ENCODE data around the gene DUSP5. TPM values are rescaled to one million over a fixed set of nuclear protein-coding genes. Genes with fewer than 3 reads are reported as not detected.

The DUSP5 gene
- 10 to 100 TPM; 31.9 to 58.2 (median 35.0) TPM for total RNA-seq (2021; fragmentation: NEBNext Ultra II Directional; extraction: Animal tissue kit (Norgen Biotek cat#: 25700))
- long read RNA-seq, partial matches to known transcripts: 6 of 7 reads
- long read RNA-seq, other reads (novel, unspliced or antisense): 1 of 7 reads

- TF ChIP-seq, protein P1, sequence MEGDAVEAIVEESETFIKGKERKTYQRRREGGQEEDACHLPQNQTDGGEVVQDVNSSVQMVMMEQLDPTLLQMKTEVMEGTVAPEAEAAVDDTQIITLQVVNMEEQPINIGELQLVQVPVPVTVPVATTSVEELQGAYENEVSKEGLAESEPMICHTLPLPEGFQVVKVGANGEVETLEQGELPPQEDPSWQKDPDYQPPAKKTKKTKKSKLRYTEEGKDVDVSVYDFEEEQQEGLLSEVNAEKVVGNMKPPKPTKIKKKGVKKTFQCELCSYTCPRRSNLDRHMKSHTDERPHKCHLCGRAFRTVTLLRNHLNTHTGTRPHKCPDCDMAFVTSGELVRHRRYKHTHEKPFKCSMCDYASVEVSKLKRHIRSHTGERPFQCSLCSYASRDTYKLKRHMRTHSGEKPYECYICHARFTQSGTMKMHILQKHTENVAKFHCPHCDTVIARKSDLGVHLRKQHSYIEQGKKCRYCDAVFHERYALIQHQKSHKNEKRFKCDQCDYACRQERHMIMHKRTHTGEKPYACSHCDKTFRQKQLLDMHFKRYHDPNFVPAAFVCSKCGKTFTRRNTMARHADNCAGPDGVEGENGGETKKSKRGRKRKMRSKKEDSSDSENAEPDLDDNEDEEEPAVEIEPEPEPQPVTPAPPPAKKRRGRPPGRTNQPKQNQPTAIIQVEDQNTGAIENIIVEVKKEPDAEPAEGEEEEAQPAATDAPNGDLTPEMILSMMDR (IDR thresholded peaks at IDR 0.05): peak; percentile 40; the same call in 1 of the 2 replicates
- peak within 1 kb of the TSS; percentile 95 for H3K27ac Mint-ChIP-seq
- H3K4me3 Mint-ChIP-seq: peak within 1 kb of the TSS; percentile 100
- H3K27me3 Mint-ChIP-seq (ENCODE audit: insufficient read depth): peaks cover 22% of the 10 kb centered on the region
- H3K36me3 Mint-ChIP-seq (ENCODE audit: low read depth): peaks cover 43% of the 10 kb centered on the region
- peaks cover 69% of the 10 kb centered on the region for H3K4me1 Mint-ChIP-seq (ENCODE audit: low read depth)
- H3K9me3 Mint-ChIP-seq: no peaks in the 10 kb centered on the region
- DNase-seq: peak; percentile 92
Observed at GRCh38 chr10:110497438-110498086, at the start of gene DUSP5. Gene DUSP5 (plus strand): TSS chr10:110497907. CDS start chr10:110498122, 215 bp downstream.

DNA sequence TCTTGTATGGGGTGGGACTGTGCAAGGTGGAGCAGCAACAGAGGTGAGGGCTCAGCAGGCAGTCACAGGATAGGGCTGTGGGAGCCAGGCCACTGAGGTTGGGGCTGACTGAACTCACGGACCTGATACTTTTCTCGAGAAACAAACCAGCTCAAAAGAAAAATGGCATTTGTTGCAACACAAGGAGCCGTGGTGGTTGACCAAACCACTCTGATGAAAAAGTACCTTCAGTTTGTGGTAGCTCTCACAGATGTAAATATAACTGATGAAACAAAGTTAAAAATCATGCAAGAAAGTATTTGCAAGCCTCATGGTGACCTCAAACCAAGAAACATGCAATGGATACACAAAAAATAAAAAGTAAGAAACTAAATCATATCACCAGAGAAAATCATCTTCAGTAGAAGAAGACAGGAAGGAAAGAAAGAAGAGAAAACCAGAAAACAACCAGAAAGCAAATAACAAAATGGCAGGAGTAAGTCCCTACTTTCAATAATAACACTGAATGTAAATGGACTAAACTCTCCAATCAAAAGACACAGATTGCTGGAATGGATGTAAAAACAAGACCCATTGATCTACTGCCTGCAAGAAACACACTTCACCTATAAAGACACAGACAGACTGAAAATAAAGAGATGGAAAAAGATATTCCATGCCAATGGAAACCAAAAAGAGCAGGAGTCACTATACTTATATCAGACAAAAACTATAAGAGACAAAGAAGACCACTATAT, 48.9 kb upstream of the DUSP5 start:
- Mint-ChIP-seq H3K4me1 (ENCODE audit: low read depth) (peaks cover 26% of the 10 kb centered on the region), H3K9me3 (no peaks in the 10 kb centered on the region), H3K27me3 (ENCODE audit: insufficient read depth) (peaks cover 3% of the 10 kb centered on the region; the same call in 1 of the 2 replicates), H3K4me3 (no peak overlapping the region), H3K27ac (no peak overlapping the region), H3K36me3 (ENCODE audit: low read depth) (no peaks in the 10 kb centered on the region; the same call in 1 of the 2 replicates)
- TF ChIP-seq, protein P1 (IDR thresholded peaks at IDR 0.05): no peak
- no peak for DNase-seq

DNA sequence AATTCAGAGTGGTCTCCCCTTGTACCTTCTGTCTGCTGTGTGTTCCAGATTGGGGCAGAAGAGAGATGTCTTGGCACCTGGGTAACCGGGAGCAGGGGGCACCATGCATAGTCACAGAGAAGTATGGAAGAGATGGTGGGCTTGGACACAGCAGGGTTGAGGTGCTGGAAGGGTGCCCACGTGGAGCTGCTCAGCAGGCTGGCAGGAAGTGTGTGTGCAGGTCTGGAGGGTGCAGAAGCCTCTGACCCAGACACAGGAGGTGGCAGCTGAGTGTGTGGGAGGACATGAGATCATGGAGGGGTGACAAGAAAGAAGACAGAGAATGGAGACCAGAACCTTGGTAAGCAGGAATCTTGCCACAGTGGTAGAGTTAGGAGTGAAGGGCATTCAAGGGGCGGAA, 42.3 kb upstream of the DUSP5 start:
- Mint-ChIP-seq H3K27me3 (ENCODE audit: insufficient read depth) (peaks cover 3% of the 10 kb centered on the region), H3K4me3 (no peak overlapping the region), H3K36me3 (ENCODE audit: low read depth) (no peaks in the 10 kb centered on the region), H3K4me1 (ENCODE audit: low read depth) (peaks cover 35% of the 10 kb centered on the region), H3K27ac (no peak overlapping the region), H3K9me3 (no peaks in the 10 kb centered on the region)
- no peak for DNase-seq
- TF ChIP-seq, protein P1 (IDR thresholded peaks at IDR 0.05): no peak

DNA sequence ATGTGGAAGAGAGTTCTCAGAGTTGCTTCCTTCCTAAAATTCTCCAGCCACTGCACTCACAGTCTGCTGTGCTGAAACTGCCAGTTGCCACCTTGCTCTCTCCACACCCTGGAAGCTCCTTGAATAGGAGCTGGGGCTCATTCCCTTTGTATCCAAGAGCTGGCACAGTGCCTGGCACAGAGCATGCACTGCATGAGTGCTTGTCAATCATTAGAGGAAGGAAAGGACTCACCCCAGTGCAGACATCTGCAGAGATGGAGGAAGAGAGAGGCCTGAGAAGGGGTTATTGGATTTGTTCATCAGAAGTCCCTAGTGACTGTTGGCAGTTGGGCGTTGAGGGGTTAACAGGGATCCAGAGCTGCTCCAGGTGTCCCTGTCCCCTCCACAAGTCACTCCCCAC, 41.7 kb upstream of the DUSP5 start:
- Mint-ChIP-seq H3K27me3 (ENCODE audit: insufficient read depth) (peaks cover 3% of the 10 kb centered on the region), H3K27ac (no peak overlapping the region), H3K9me3 (no peaks in the 10 kb centered on the region), H3K4me1 (ENCODE audit: low read depth) (peaks cover 41% of the 10 kb centered on the region), H3K4me3 (no peak overlapping the region), H3K36me3 (ENCODE audit: low read depth) (no peaks in the 10 kb centered on the region)
- TF ChIP-seq, protein P1 (IDR thresholded peaks at IDR 0.05): no peak
- DNase-seq: no peak

GRCh38 chr10:110456523-110457091, 41.1 kb upstream of the DUSP5 start:
- Mint-ChIP-seq H3K27me3 (ENCODE audit: insufficient read depth) (peaks cover 3% of the 10 kb centered on the region), H3K27ac (no peak overlapping the region), H3K4me1 (ENCODE audit: low read depth) (peaks cover 47% of the 10 kb centered on the region), H3K4me3 (no peak overlapping the region), H3K36me3 (ENCODE audit: low read depth) (no peaks in the 10 kb centered on the region), H3K9me3 (no peaks in the 10 kb centered on the region)
- TF ChIP-seq, protein P1 (IDR thresholded peaks at IDR 0.05): no peak
- DNase-seq: peak; percentile 54
